GM12872 (cell line): Measurements from ENCODE around the gene ANAPC16.

Experiments
- TF ChIP-seq, protein P1 (sequence below): IDR thresholded peaks from 3 replicates; pipeline ENCODE4 v1.5.1; 2011; ENCODE audit warnings: low read depth, mild to moderate bottlenecking, low read length, moderate library complexity; ENCODE audit not compliant: insufficient read depth

The ANAPC16 gene

DNA sequence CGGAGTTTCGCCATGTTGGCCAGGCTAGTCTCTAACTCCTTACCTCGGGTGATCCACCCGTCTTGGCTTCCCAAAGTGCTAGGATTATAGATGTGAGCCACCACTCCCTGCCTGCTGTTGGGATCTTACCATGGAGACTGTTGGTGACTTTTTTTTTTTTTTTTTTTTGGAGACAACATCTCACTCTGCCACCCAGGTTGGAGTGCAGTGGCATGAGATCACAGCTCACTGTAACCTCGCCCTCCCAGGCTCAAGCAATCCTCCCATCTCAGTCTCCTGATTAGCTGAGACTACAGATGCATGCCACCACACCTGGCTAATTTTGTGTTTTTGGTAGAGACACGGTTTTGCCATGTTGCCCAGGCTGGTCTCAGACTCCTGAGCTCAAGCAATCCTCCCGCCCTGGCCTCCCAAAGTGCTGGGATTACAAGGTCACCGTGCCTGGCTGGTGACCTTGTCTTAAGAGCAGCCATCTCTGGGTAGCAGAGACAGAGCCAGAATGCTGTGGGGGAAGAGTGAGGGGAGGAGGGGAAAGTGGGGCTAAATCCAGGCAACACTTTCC is 26.0 kb downstream of the ANAPC16 start:
- TF ChIP-seq, protein P1, sequence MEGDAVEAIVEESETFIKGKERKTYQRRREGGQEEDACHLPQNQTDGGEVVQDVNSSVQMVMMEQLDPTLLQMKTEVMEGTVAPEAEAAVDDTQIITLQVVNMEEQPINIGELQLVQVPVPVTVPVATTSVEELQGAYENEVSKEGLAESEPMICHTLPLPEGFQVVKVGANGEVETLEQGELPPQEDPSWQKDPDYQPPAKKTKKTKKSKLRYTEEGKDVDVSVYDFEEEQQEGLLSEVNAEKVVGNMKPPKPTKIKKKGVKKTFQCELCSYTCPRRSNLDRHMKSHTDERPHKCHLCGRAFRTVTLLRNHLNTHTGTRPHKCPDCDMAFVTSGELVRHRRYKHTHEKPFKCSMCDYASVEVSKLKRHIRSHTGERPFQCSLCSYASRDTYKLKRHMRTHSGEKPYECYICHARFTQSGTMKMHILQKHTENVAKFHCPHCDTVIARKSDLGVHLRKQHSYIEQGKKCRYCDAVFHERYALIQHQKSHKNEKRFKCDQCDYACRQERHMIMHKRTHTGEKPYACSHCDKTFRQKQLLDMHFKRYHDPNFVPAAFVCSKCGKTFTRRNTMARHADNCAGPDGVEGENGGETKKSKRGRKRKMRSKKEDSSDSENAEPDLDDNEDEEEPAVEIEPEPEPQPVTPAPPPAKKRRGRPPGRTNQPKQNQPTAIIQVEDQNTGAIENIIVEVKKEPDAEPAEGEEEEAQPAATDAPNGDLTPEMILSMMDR: no peak

- TF ChIP-seq, protein P1: no peak
Measured at GRCh38 chr10:72242675-72243074, 26.9 kb downstream of the ANAPC16 start.

- TF ChIP-seq, protein P1: 0 out of 3 replicates have a peak, but pooled peaks have one; percentile 27
Measured at GRCh38 chr10:72243822-72244437, 28.1 kb downstream of the ANAPC16 start.

DNA sequence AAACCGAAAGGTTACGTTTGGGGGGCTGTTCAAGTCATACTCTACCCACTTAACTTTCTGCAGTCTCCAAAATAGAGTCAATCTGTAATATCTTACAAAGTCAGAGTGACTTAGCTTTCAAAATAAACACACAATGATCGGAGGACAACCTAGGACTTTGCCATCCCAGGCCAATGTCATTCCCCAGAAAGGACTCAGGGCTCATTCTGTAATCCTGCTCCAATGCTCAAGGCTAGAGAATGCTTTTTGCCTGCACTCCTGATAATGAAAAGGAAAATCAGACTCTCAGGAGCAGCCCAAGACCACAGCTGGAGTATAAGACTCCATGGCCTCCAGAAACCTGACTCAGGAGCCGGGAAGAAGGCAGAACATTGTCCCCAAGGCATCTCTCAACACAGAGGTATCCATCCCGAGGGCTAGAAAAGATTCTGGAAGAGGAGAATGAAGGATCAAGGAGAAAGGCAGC is 28.8 kb downstream of the ANAPC16 start:
- TF ChIP-seq, protein P1: no peak

- TF ChIP-seq, protein P1: no peak
Measured at GRCh38 chr10:72245949-72246525, 30.2 kb downstream of the ANAPC16 start.

GRCh38 chr10:72248468-72249151 is 32.8 kb downstream of the ANAPC16 start:
- TF ChIP-seq, protein P1: no peak

- TF ChIP-seq, protein P1: no peak
Measured at GRCh38 chr10:72250666-72251065, 34.9 kb downstream of the ANAPC16 start.
